MCF 10A (cell line): ENCODE measurements around the gene NKX2-4. TPM values are rescaled to one million over a fixed set of nuclear protein-coding genes. Genes with fewer than 3 reads are reported as not detected.

Experiments
- BruUV-seq: library from RNA; stranded (reverse); fragments of 400-500 nt; replicated peaks from 2 replicates; lab custom pipeline; 2021; lab: Mats Ljungman, UMichigan
- CTCF ChIA-PET: fragments of 300-600 bp; sonication (Branson Sonifier 250); formaldehyde crosslinking; extraction: SDS; loops from one replicate; lab custom pipeline; 2021; ENCODE audit warnings: antibody characterized with exemption, inconsistent platforms; lab: Yijun Ruan, JAX
- POLR2A ChIA-PET: fragments of 300-600, 350-650 bp; sonication (Branson Sonifier 250); formaldehyde crosslinking; extraction: SDS; loops from one replicate; lab custom pipeline; 2020; ENCODE audit warnings: antibody characterized with exemption, inconsistent platforms; lab: Yijun Ruan, JAX
- DNase-seq: peaks from one replicate; pipeline ENCODE4 v3.0.0-alpha.2; 2018; ENCODE audit not compliant: unreplicated experiment
- H3K27ac Mint-ChIP-seq: one replicate; pipeline ENCODE4 v1.8.0; 2022; ENCODE audit warnings: mild to moderate bottlenecking, low read depth, mixed read lengths; ENCODE audit not compliant: unreplicated experiment
- H3K27me3 Mint-ChIP-seq: one replicate; pipeline ENCODE4 v1.8.0; 2022; ENCODE audit warnings: mixed read lengths; ENCODE audit not compliant: insufficient read depth, unreplicated experiment
- H3K36me3 Mint-ChIP-seq: one replicate; pipeline ENCODE4 v1.8.0; 2022; ENCODE audit warnings: mild to moderate bottlenecking, moderate library complexity, mixed read lengths; ENCODE audit not compliant: insufficient read depth, unreplicated experiment
- H3K4me1 Mint-ChIP-seq: one replicate; pipeline ENCODE4 v1.8.0; 2022; ENCODE audit warnings: mixed read lengths; ENCODE audit not compliant: insufficient read depth, unreplicated experiment
- H3K4me3 Mint-ChIP-seq: one replicate; pipeline ENCODE4 v1.8.0; 2022; ENCODE audit warnings: mild to moderate bottlenecking, moderate library complexity, mixed read lengths; ENCODE audit not compliant: unreplicated experiment
- H3K9me3 Mint-ChIP-seq: one replicate; pipeline ENCODE4 v1.8.0; 2022; ENCODE audit warnings: mixed read lengths; ENCODE audit not compliant: unreplicated experiment
- CTCF ChIP-seq: fragments of 200-600 bp; IDR thresholded peaks from one replicate; pipeline ENCODE4 v1.8.0; 2022; ENCODE audit warnings: antibody characterized with exemption, mild to moderate bottlenecking; ENCODE audit not compliant: unreplicated experiment
- intact Hi-C: fragments of 100-400 bp; cut with micrococcal nuclease; formaldehyde crosslinking; loops from 2 replicates; pipeline ENCODE4 v1.14.1; 2022
- total RNA-seq: library from RNA; stranded (reverse); gene quantifications from 2 replicates; pipeline ENCODE4 v1.2.3, GENCODE V29; 2022

The NKX2-4 gene
- total RNA-seq, 1 experiment from 2014 or later: not detected

- H3K27ac Mint-ChIP-seq: no peak overlapping the region
- DNase-seq: no peak
- BruUV-seq: no TSS peak
- POLR2A ChIA-PET: no interaction called here
- no peaks in the 10 kb centered on the region for H3K4me1 Mint-ChIP-seq
- CTCF ChIA-PET: interaction anchor here (0.6 kb wide), 1 partner anchor 27 kb away, joined by 3 read pairs; no protein-coding TSS in a partner anchor
- no peak overlapping the region for H3K4me3 Mint-ChIP-seq
- H3K36me3 Mint-ChIP-seq: peaks cover 8% of the 10 kb centered on the region
- H3K9me3 Mint-ChIP-seq: no peaks in the 10 kb centered on the region
- intact Hi-C loops: no loop called here
- no peak for TF ChIP-seq CTCF
- peaks cover 44% of the 10 kb centered on the region for H3K27me3 Mint-ChIP-seq
Observed at GRCh38 chr20:21396599-21397340, 556 bp downstream of the NKX2-4 start.

- H3K9me3 Mint-ChIP-seq: no peaks in the 10 kb centered on the region
- ChIA-PET CTCF (interaction anchor here (0.6 to 2.6 kb wide), 3 partner anchors 27 to 161 kb away, joined by 3 to 7 read pairs (median 4); no protein-coding TSS in a partner anchor), POLR2A (no interaction called here)
- DNase-seq: no peak
- intact Hi-C loops: no loop called here
- H3K27ac Mint-ChIP-seq: no peak overlapping the region
- H3K27me3 Mint-ChIP-seq: peaks cover 35% of the 10 kb centered on the region
- H3K36me3 Mint-ChIP-seq: peaks cover 11% of the 10 kb centered on the region
- no peak for TF ChIP-seq CTCF
- no peaks in the 10 kb centered on the region for H3K4me1 Mint-ChIP-seq
- H3K4me3 Mint-ChIP-seq: no peak overlapping the region
- BruUV-seq: no TSS peak
Observed at GRCh38 chr20:21395666-21396598, 1.4 kb downstream of the NKX2-4 start.

- POLR2A ChIA-PET: no interaction called here
- DNase-seq: no peak
- no peaks in the 10 kb centered on the region for H3K4me1 Mint-ChIP-seq
- no TSS peak for BruUV-seq
- peaks cover 28% of the 10 kb centered on the region for H3K27me3 Mint-ChIP-seq
- no peak for TF ChIP-seq CTCF
- H3K36me3 Mint-ChIP-seq: peaks cover 19% of the 10 kb centered on the region
- no peaks in the 10 kb centered on the region for H3K9me3 Mint-ChIP-seq
- intact Hi-C loops: no loop called here
- no peak overlapping the region for H3K4me3 Mint-ChIP-seq
- CTCF ChIA-PET: interaction anchor here (0.7 to 2.6 kb wide), 3 partner anchors 70 to 555 kb away, joined by 4 to 7 read pairs (median 5); no protein-coding TSS in a partner anchor
- H3K27ac Mint-ChIP-seq: no peak overlapping the region
Observed at GRCh38 chr20:21395051-21395665, 2.2 kb downstream of the NKX2-4 start.
